ENCODE measurements around the gene BCL2L12.

BCL2L12 gene

DNA sequence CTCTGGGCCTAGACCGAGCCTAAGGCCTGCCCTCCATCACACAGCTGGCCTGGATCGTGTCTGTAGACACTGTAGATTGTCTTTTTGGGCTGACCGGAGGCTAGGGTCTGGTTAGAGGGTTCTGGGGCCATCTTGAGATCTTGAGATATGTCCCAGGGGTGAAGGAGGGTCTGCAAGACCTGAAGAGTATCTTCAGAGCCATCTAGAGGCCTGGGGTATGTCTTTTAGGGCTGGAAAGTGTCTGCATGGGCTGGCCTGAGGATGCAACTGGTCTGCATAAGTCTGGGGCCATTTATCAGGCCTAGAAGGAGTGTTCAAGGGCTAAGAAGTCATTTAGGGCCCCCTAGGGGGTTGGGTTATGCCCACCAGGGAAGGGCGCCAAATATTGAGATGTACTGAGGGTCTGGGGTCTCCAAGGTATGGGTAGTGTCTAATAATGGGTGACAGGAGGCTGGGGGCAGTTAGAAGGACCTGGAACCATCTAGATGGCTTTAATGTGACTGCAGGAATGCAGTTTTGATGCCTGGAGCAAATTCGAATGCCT lies 23.2 kb upstream of the BCL2L12 start:
- no peak for DNase-seq

DNA sequence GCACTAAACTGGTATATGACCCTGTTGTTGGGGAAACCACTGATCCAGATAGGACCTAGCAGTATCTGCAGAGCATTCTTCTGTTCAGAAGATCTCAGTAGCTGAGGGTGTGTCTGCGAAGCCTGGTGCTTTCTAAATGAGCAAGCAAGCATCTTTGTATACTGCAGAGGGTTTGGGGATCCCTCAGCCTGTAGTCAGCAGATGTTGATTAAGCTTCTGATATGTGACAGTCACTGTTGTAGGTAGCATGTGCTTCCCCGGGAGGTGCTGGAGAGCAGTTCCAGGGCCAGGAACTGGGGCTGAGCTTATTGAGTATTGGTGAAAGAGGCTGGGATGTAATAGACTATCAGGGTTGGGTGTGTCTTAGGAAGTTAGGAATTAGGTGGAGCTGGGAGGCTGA lies 22.3 kb upstream of the BCL2L12 start:
- no peak for DNase-seq

DNA sequence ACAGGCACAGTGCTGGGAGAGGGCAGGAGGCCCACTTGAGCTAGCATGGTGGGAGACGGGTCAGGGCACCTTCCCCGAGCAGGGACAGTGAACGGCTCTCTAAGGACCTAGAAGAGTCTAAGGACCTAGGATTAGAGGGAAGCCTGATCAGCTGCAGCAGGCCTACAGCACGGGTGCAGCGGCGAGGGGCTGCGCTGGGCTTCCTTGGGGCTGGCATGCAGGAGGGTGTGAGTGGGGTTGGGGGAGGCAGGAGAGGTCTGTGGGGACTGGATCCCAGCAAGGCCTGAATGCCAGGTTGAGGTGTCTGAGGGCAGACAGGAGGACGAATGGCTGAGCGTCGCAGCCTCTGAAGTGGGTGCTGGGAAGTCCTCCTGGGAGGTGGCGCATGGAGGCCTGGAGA lies 20.1 kb upstream of the BCL2L12 start:
- no peak for DNase-seq

DNA sequence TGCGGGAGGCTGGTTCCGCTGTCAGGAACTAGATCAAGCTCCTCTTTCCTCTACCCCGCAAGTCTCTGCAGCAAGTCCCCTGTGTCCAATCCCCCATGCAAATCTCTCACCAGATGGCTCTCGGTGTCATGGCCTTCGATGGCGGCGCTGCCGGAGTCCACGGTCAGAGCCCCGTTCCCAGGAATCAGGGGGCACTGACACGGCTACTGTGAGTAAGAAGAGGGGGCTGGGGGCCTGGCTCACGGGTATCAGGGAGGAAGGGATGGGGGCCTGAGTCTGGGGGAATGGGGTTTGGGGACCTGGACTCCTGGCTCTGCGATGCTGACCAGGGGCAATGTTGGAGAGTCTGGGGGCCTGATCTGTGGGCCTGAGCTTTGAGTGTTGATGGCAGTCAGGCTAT lies 19.7 kb upstream of the BCL2L12 start:
- no peak for DNase-seq

DNA sequence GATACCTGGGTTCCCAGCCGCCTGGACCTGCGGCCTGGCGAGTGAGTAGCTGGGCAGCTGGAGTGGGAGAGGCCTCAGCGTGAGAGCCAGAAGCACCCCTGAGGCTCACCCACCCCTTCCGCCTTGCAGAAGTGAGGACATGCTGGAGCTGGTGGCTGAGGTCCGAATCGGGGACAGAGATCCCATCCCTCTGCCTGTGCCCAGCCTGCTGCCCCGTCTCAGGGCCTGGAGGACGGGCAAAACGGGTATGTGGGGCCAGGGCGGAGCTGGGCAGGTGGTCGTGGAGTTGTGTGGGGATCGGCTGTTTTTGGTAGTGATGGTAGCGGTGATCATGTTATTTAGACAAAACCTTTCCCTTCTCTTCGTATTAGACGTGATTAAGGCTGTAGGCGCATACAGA lies 19.1 kb upstream of the BCL2L12 start:
- no peak for DNase-seq

DNA sequence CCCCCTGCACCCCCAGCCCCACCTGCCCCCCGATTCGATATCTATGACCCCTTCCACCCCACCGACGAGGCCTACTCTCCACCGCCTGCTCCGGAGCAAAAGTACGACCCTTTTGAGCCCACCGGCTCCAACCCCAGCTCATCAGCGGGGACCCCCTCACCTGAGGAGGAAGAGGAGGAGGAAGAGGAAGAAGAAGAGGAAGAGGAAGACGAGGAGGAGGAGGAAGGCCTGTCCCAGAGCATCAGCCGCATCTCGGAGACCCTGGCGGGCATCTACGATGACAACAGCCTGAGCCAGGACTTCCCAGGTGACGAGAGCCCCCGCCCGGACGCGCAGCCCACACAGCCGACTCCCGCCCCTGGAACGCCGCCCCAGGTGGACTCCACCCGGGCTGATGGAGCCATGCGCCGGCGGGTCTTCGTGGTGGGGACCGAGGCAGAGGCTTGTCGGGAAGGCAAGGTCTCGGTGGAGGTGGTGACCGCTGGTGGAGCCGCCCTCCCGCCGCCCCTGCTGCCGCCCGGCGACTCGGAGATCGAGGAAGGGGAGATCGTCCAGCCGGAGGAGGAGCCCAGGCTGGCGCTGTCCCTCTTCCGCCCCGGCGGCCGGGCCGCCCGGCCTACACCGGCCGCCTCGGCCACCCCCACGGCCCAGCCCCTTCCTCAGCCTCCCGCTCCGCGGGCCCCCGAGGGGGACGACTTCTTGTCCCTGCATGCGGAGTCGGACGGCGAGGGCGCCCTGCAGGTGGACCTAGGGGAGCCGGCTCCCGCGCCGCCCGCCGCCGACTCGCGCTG lies 14.5 kb upstream of the BCL2L12 start:
- no peak for DNase-seq

DNA sequence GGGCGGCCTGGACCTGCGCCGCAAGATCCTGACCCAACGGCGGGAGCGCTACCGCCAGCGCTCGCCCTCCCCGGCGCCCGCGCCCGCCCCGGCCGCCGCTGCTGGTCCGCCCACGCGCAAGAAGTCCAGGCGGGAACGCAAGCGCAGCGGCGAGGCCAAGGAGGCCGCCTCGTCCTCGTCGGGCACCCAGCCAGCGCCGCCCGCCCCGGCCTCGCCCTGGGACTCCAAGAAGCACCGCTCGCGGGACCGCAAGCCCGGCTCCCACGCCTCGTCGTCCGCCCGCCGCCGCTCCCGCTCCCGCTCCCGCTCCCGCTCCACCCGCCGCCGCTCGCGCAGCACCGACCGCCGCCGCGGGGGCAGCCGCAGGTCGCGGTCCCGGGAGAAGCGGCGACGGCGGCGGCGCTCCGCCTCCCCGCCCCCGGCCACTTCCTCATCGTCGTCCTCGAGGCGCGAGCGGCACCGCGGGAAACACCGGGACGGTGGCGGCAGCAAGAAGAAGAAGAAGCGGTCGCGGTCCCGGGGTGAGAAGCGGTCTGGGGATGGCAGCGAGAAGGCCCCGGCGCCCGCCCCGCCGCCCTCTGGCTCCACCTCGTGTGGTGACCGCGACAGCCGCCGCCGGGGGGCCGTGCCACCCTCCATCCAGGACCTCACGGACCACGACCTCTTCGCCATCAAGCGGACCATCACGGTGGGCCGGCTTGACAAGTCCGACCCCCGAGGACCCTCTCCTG lies 13.7 kb upstream of the BCL2L12 start:
- no peak for DNase-seq

DNA sequence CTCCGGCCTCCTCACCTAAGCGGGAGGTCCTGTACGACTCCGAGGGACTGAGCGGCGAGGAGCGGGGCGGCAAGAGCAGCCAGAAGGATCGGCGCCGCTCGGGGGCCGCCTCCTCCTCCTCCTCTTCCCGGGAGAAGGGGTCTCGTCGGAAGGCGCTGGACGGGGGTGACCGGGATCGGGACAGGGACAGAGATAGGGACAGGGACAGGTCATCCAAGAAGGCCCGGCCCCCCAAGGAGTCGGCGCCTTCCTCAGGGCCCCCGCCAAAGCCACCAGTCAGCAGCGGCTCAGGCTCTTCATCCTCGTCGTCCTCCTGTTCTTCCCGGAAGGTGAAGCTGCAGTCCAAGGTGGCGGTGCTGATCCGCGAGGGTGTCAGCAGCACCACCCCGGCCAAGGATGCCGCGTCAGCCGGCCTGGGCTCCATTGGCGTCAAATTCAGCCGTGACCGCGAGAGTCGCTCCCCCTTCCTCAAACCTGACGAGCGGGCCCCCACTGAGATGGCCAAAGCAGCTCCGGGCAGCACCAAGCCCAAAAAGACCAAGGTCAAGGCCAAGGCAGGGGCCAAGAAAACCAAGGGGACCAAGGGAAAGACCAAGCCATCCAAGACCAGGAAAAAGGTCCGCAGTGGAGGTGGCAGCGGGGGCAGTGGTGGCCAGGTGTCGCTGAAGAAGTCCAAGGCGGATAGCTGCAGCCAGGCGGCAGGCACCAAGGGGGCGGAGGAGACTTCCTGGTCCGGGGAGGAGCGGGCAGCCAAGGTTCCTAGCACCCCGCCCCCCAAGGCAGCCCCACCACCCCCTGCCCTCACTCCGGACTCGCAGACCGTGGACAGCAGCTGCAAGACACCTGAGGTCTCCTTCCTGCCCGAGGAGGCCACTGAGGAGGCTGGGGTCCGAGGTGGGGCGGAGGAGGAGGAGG lies 12.9 kb upstream of the BCL2L12 start:
- no peak for DNase-seq

DNA sequence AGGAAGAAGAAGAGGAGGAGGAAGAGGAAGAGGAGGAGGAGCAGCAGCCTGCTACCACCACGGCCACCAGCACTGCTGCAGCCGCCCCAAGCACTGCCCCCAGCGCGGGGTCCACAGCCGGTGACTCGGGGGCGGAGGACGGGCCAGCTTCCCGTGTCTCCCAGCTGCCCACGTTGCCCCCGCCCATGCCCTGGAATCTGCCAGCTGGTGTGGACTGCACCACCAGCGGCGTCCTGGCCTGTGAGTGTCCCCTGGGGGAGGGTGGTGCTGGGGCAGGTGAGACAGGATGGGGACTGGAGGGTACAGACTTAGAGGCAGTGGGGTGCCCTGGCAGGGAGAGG lies 12.3 kb upstream of the BCL2L12 start:
- DNase-seq = no peak

DNA sequence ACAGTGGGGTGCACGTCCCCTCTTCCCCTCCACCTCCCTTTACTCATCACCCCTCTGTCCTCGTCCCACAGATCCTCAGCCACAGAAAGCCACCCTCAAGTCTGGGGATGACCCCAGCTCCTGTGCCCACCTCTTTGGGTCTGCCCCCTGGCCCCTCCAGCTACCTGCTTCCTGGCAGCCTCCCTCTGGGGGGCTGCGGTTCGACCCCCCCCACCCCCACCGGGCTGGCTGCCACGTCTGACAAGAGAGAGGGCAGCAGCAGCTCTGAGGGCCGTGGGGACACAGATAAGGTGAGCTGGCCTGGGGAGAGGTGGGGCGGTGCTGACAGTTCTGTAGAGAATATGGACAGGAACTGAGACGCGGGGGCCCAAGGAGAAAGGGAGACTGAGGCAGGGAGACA lies 11.2 kb upstream of the BCL2L12 start:
- DNase-seq = no peak

DNA sequence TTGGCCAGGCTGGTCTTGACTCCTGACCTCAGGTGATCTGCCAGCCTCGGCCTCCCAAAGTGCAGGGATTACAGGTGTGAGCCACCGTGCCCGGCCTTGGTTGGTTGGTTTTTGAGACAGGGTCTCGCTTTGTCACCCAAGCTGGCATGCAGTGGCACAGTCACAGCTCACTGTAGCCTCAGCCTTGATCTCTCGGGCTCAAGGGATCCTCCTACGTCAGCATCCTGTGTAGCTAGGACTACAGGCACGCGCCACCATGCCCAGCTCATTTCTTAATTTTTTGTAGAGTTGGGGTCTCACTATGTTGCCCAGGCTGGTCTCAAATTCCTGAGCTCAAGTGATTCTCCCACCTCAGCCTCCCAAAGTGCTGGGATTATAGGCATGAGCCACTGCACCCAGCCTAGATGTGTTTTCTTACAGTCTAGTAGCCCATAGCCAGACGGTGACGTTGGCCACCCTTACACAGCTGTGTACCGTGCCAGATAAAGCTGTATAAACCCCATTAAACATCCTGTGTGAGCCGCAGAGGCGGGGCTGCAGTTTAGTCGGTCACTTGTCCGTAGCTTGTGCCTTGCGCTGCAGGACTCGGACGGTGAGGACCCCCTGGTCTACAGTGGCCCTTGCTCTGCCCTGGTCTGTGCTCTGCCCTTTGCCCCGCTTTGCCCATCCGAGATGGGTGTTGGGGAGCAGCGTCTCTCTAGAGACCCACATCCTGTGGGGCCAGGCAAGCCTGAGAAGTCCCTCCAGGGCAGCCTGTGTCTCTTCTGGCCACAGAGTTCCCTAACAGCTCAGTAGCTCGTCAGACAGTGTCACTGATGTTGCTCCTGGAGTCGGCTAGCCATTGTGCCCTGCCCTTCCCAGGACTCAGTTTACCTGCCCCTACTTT lies 9.9 kb upstream of the BCL2L12 start:
- no peak for DNase-seq

DNA sequence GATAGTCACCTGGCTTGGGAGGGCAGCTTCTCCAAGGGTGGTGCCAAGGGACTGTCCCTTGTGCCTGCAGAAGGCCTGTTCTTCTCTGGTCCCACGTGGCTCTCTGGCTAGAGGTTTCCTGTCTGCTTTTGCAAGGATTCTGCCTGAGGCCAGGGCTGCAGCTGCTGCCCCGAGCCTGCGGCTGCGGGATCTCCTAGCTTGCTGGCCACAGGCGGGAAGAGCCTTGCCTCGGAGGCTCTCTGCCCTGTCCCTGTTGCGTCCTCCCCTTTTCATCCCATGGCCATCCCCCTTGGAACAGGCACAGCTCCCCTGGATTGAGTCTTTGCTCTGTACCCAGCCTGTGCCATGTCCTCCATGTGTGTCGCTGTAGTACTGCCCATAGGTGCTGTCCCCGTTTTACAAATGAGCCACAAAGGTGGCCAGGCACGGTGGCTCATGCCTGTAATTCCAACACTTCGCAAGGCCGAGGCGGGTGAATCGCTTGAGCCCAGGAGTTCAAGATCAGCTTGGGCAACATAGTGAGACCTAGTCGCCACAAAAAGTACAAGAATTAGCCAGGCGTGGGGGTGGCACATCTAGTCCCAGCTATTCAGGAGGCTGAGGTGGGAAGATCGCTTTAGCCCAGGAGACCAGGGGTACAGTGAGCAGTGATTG lies 9.2 kb upstream of the BCL2L12 start:
- no peak for DNase-seq

DNA sequence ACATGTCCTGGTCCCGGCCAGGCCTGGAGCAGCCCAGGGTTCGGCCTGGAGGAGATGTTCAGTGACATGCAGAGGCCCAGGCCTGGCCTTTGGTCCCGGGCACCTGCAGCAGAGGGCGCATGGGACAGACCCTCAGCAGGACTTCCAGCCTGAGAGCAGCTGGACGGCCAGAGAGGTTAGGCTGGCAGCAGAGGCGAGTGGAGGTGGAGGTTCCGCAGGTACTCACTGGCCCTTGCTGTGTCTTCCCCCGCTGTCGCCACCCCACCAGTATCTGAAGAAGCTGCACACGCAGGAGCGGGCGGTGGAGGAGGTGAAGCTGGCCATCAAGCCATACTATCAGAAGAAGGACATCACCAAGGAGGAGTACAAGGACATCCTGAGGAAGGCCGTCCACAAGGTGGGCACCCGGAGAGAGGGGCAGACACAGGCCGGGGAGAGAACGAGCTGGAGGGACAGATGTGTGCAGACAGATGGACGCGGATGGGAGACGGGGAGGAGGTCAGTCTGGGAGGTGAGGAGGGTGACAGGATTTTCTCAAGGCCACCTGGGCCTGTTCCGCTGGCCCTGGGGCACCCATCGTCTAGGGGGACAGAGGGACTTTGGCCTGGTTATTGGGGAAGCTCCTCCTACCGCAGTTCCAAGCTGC lies 8.1 kb upstream of the BCL2L12 start:
- DNase-seq = no peak

DNA sequence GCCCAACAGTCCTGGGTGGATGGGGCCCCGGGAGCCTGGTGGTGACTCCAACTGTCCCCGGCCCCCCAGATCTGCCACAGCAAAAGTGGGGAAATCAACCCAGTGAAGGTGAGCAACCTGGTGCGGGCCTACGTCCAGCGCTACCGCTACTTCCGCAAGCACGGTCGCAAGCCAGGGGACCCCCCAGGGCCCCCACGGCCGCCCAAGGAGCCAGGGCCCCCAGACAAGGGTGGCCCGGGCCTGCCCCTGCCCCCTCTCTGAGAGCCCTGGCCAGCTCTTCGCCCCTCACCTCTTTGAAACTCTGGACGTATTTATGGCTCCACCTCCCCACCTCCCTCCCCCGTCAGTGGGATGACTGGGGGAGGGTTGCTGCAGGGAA lies 7.6 kb upstream of the BCL2L12 start:
- DNase-seq = no peak

DNA sequence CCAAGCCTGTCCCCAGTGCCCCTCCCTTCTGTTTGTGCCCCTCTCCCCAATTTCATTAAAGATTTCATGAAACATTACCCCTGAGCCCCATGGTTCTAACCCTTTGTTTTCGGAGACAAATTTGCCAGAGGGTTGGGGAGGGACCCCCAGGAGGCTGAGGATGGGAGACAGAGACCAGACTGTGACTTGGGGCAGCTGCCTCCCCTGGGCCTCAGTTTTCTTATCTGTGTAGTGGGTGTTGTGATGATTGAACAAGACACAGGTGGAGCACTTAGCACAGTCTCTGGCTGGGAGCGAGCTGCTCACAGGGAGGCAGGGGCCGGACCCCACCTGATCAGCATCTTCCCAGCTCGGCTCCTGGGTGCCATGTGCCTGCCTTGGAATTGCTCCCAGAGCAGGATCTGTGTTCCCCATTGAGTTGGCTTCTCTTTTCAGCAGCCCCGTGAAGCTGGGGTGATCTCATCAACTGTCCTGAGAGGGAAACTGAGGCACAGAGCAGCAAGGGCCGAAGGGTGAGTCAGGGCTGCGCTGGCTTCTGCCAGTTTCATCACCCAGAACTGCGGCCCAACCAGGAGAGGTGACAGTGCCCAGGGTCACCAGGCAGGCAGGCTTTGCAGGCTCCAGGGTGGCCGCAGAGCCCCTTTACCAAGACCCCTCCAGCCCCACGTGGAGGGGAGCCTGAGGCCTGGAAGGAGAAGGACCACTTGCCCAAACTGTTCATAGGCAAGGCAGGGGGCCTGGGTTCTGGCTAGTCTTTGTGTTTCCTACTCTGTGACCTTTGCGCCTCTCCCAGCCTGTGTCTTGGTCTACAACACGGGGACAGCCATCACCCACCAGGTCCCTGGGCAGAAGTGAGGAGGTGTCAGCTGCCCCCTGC lies 6.9 kb upstream of the BCL2L12 start:
- DNase-seq = no peak

DNA sequence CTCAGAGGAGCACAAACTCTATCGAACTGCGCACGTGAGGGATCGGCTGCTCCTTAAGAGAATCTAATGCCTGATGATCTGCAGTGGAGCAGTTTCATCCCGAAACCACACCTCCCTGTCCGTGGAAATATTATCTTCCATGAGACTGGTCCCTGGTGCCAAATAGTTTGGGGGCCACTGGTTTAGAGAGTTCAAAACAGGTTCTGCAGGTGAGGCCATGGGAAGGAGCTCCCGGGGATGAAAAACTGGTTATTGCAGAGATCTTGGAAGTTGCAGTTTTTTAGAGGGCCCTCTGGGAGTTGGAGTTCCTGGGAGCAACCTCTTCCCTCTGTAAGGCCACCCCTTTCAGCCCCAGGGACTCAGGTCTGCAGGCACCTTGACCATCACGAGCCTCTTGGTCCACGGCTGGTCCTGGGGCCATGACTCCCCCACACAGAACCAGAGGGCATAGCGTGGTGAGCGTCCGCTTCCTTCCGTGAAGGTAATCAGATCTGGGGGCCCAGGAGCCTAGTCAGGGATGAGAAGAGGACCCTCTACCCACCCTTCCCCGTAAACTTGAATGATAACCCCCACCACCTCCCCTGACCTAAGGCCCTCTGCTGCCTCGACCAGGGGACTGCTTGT lies 5.3 kb upstream of the BCL2L12 start:
- DNase-seq = no peak

DNA sequence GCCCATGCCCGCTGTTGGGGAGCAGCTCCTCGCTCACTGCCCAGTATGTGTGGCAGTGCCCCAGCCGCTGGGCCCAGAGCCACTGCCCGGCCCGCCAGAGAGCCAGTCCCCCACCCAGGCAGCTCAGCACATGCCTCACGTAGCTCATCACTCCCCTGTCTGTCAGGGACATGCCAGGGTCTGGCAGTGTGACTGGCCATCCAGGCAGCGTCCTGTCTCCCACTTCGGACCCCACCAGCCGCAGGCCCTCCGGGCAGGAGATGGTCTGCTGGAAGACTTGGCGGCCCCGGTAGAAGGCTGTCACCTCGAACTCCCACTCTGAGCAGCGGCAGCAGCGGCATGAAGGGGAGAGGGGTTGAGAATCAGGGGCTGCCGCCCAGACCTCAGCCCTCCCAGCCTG lies 3.7 kb upstream of the BCL2L12 start:
- DNase-seq = no peak

DNA sequence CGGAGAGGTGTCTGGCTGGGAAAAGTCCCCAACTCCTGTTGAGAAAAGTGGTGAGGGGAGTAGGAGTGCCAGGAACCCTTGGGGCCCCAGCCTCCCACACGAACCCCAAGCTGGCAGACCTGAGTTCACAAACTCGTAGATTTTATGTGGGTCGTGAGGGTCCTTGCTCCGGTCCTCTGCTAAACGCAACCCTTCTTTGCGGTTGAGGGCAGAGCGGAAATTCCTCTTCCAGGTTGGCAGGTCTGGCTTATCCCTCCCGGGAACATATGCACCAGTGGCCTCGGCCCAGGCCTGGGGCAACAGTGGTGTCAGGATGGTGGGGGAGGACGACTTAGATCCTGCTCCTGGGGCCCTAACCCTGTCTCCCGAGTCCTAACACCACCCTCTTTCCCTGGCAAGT lies 2.5 kb upstream of the BCL2L12 start:
- DNase-seq = no peak

DNA sequence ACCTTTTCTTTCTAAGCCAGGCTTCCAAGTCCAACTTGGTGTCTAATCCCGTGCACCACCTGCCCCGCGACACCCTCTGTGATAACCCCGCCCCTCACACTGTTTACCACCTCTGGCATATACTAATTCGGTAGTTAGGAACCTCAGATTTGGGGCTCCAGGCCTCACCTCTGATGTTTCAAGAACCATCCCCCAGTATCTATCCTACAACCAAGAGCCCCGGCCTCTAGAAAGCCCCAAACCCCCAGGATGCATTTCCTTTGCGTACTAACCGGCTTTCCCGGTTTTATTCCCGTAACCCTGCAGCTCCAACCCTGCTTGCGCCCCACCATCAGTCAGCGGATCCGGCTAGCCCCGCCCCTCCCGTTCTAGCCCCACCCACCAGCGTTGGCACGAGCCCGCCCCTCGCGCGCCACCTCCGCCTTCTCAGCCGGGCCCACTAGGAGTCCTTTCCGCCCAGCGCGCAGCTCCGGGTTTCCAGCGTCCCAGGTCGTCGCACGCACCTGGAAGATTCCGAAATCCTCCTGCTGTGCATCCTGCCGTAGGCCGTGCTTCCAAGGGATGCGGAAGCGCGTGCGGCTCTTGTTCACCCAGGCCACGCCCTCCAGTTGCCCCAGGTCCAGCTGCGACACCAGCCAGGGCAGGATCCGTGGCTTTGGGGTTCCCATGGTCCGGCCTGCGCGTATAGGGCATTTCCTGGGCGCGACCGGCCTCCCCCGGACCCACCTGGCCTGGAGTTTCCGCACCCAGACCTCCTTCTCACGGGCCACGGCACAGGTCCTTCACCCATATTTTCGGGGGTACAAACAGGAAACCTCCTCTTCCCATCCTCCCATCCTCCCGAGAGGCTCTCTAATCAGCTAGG lies 1.3 kb upstream of the BCL2L12 start:
- DNase-seq = peak; percentile 66
